Psoas muscle (tissue), 8 donors: ENCODE data around the gene MET. TPM values are rescaled to one million over a fixed set of nuclear protein-coding genes. Genes with fewer than 3 reads are reported as not detected.

ENCODE experiments used
- ATAC-seq, 4 donors: fragments of 200-7000 bp; cut with Tn5 transposase; one replicate each; pipeline ENCODE4 v1.9.1; 2020; ENCODE audit warnings: moderate library complexity in 3 of 4, mild to moderate bottlenecking in 2 of 4
- DNase-seq, 2 donors: peaks; one replicate each; pipeline ENCODE4 v3.0.0-alpha.2; 2020
- H3K27ac ChIP-seq: fragments of 200-600 bp; one replicate; pipeline ENCODE4 v1.8.0; 2022
- H3K27me3 ChIP-seq, 3 donors: fragments of 200-600 bp in 1 of 3; one replicate each; pipeline versions ENCODE4 v1.6.1 to v1.8.0; 2013 to 2022; ENCODE audit warnings: low read length in 2 of 3, mild to moderate bottlenecking in 2 of 3, moderate library complexity in 1 of 3; ENCODE audit not compliant: insufficient read depth in 3 of 3
- H3K36me3 ChIP-seq, 2 donors: fragments of 200-600 bp in 1 of 2; one replicate each; pipeline versions ENCODE4 v1.6.1 to v1.8.0; 2013 to 2022; ENCODE audit warnings: low read depth in 1 of 2, mild to moderate bottlenecking in 1 of 2, moderate library complexity in 1 of 2; ENCODE audit not compliant: insufficient read depth in 1 of 2
- H3K4me1 ChIP-seq: fragments of 200-600 bp; one replicate; pipeline ENCODE4 v1.8.0; 2022
- H3K4me3 ChIP-seq: fragments of 200-600 bp; one replicate; pipeline ENCODE4 v1.8.0; 2022; ENCODE audit warnings: mild to moderate bottlenecking
- H3K9me3 ChIP-seq: fragments of 200-600 bp; one replicate; pipeline ENCODE4 v1.8.0; 2022
- CTCF ChIP-seq: fragments of 200-600 bp; IDR thresholded peaks from one replicate; pipeline ENCODE4 v1.8.0; 2022; ENCODE audit warnings: antibody characterized with exemption
- WGBS, 3 donors: extraction: QIAGEN DNeasy Blood & Tissue Kit; methylation state at CpG; one replicate each; pipeline versions ENCODE4 v1.1.6 to v1.1.7; 2013; 5-methylcytosine and 5-hydroxymethylcytosine counted together
- intact Hi-C, 2 donors: fragments of 100-400 bp; cut with DNase I; formaldehyde crosslinking; loops; one replicate each; pipeline versions ENCODE4 v1.11.0 to v1.14.2; 2022
- polyA plus RNA-seq, 3 donors: library from polyadenylated mRNA; stranded (reverse); fragments of 200-250 nt; gene quantifications; one replicate each; pipeline ENCODE4 v1.2.3, GENCODE V29; 2013
- total RNA-seq, 4 donors: library from RNA; stranded (reverse); fragmentation: NEBNext Ultra II Directional in 2 of 4; extraction: Animal tissue kit (Norgen Biotek cat#: 25700) in 2 of 4; gene quantifications; one replicate each; pipeline versions ENCODE4 v1.2.1 to v1.2.4, GENCODE V29; 2021 to 2023
- donor health status: healthy with polysubstance abuse.
- donor health status: DM: no; HTN: no; CAD: no; lungs with moderate emphysema.
- donor health status: Bipolar disorder and iron deficiency.
- donor health status: healthy.
- donor health status: DM: yes; HTN: yes; CAD: no.
- donor health status: DM: no; HTN: no; CAD: no.
- donor health status: DM: no; HTN: no; CAD: no.
- donor health status: DM: yes; HTN: yes; CAD: no.

Gene MET
- total and polyA plus RNA-seq, 7 donors, result 5.9 to 84.1 (median 23.2) TPM

GRCh38 chr7:116788572-116789197 is 116.7 kb downstream of the MET start:
- Histone ChIP-seq H3K4me1 (peaks cover 10% of the 10 kb centered on the region), H3K4me3 (no peak overlapping the region), H3K27ac (no peak overlapping the region), H3K36me3 (peaks cover 15 to 35% of the 10 kb centered on the region in 2 donors), H3K27me3 (no peaks in the 10 kb centered on the region), H3K9me3 (no peaks in the 10 kb centered on the region)
- intact Hi-C loops, result no loop called here
- no peak for ATAC-seq
- no peak for DNase-seq
- no peak for TF ChIP-seq CTCF
- 87 to 92% (median 90%) methylated on average over 5 of the region's 5 CpGs for WGBS, 3 donors

GRCh38 chr7:116790025-116790424 is 118.0 kb downstream of the MET start:
- Histone ChIP-seq H3K9me3 (no peaks in the 10 kb centered on the region), H3K4me1 (peaks cover 10% of the 10 kb centered on the region), H3K36me3 (peaks cover 12 to 24% of the 10 kb centered on the region in 2 donors), H3K27me3 (no peaks in the 10 kb centered on the region), H3K4me3 (no peak overlapping the region), H3K27ac (no peak overlapping the region)
- TF ChIP-seq CTCF, result no peak
- intact Hi-C loops, result no loop called here
- DNase-seq (no peak), ATAC-seq (no peak)
- WGBS, 3 donors, result 93 to 95% (median 95%) methylated on average over 3 of the region's 3 CpGs

GRCh38 chr7:116792813-116793212 is 120.8 kb downstream of the MET start:
- no peaks in the 10 kb centered on the region for H3K9me3 ChIP-seq
- H3K27ac ChIP-seq, result no peak overlapping the region
- intact Hi-C loops, result no loop called here
- ATAC-seq (no peak), DNase-seq (no peak)
- 96 to 97% (median 96%) methylated on average over 4 of the region's 4 CpGs for WGBS, 3 donors
- H3K36me3 ChIP-seq, result peaks cover 12 to 34% of the 10 kb centered on the region in 2 donors
- peaks cover 5% of the 10 kb centered on the region for H3K4me1 ChIP-seq
- H3K27me3 ChIP-seq, result no peaks in the 10 kb centered on the region
- no peak overlapping the region for H3K4me3 ChIP-seq
- TF ChIP-seq CTCF, result no peak

- no peak for ATAC-seq
- Histone ChIP-seq H3K27ac (no peak overlapping the region), H3K9me3 (no peaks in the 10 kb centered on the region), H3K27me3 (no peaks in the 10 kb centered on the region), H3K36me3 (peaks cover 12 to 28% of the 10 kb centered on the region in 2 donors), H3K4me1 (peaks cover 10% of the 10 kb centered on the region), H3K4me3 (no peak overlapping the region)
- WGBS, 3 donors, result 92 to 99% (median 94%) methylated on average over 5 of the region's 5 CpGs
- TF ChIP-seq CTCF, result no peak
- intact Hi-C loops, result no loop called here
- no peak for DNase-seq
Measured at GRCh38 chr7:116793795-116794340, 121.9 kb downstream of the MET start.

- intact Hi-C loops, result no loop called here
- no peak for ATAC-seq
Measured at GRCh38 chr7:116796471-116796870, 124.5 kb downstream of the MET start.

More at GRCh38 chr7:116796471-116796870, 124.5 kb downstream of the MET start:
- no peak overlapping the region for H3K4me3 ChIP-seq
- no peaks in the 10 kb centered on the region for H3K9me3 ChIP-seq
- H3K27me3 ChIP-seq, result no peaks in the 10 kb centered on the region
- H3K36me3 ChIP-seq, result peaks cover 9 to 24% of the 10 kb centered on the region in 2 donors
- DNase-seq, result no peak
- H3K27ac ChIP-seq, result no peak overlapping the region
- H3K4me1 ChIP-seq, result peaks cover 13% of the 10 kb centered on the region
- no peak for TF ChIP-seq CTCF
- 93 to 98% (median 97%) methylated on average over 5 of the region's 5 CpGs for WGBS, 3 donors
